Measurements from ENCODE around the gene JMJD1C.
"Not testable (repeated sequence)": the region's sequence is repeated elsewhere in the genome, so short reads cannot be mapped to it uniquely, and the experiment has no call there.

Gene JMJD1C

GRCh38 chr10:63348245-63348850 lies 117.4 kb downstream of the JMJD1C start:
- no peak for DNase-seq (ENCODE audit: low spot score)

DNA sequence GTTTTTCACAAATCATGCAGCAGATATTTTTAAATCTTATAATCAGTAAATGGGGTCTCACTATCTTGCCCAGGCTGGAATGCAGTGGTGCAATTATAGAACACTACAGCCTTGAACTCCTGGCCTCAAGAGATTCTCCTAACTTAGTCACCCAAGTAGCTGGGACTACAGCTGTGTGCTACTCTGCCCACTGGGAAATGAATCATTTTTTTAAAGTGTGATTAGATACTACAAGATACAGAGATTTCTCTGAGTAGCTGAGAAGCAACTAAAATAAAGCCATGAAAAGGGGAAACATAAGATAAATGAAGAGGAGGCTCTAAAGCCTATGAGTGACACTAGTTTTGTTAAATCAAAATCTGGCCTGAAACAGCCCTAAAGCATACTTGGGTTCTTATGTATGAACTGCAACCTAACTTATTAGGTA lies 119.7 kb downstream of the JMJD1C start:
- DNase-seq (ENCODE audit: low spot score) = peak; percentile 43

- no peak for DNase-seq (ENCODE audit: low spot score)
These were observed 121.5 kb downstream of the JMJD1C start for GRCh38 chr10:63344269-63344668.

DNA sequence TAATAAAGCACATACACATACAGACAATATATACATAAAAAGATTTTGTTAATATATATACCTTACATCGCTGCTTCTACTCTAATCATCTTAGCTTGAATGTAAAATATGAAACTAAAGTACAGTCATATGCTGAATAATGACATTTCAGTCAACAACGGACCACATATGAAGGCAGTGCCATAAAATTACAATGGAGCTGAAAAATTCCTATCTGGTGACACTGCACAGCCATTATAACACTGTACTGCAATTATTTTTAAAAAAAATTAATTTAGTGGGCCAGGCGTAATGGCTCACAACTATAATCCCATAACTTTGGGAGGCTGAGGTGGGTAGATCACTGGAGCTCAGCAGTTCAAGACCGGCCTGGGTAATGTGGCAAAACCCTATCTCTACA lies 122.3 kb downstream of the JMJD1C start:
- no peak for DNase-seq (ENCODE audit: low spot score)

- DNase-seq (ENCODE audit: low spot score) = not testable (repeated sequence)
These were observed 126.1 kb downstream of the JMJD1C start for GRCh38 chr10:63339640-63340039.

DNA sequence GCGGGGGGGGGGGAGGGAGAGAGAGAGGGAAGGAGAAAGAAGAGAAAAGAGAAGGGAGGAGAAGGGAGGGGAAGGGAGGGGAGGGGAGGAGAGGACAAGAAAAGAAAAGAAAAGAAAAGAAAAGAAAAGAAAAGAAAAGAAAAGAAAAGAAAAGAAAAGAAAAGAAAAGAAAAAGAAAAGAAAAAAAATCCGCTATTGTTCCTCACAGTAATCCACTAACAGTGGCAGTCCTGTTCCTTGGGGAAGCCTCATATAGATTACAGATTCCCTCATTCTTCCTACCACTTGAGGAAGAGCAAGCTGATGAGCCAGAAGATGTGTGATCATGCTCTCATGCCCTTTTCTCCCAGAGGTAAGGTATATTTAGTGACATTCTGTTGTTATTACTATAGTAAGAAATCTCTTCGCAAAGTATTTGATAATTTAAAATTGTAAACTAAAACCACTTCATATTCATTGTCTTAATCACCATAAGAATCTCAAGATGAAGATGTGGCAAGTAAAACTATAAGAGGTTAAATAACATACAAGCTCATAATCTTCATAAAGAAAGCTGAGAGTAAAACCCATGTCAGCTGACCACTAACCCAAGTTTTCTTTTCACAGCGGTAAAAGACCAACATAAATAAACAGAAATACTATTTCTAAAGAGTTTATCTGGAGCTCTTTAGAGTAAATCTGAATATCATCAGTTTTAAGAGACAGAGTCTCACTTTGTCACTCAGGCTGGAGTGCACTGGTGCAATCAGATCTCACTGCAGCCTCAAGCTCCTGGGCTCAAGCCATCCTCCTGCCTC lies 128.1 kb downstream of the JMJD1C start:
- no peak for DNase-seq (ENCODE audit: low spot score)

DNA sequence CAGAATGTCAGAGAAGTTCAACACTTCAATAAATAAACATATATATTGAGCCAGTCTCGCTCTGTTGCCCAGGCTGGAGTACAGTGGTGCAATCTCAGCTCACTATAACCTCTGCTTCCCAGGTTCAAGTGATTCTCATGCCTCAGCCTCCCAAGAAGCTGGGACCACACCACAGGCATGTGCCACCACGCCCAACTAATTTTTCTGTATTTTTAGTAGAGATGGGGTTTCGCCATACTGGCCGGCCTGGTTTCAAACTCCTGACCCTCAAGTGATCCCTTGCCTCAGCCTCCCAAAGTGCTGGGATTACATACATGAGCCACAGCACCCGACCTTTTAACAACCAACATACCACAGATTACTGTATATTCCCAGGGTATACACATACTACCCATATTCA lies 134.2 kb downstream of the JMJD1C start:
- DNase-seq (ENCODE audit: low spot score) = no peak

DNA sequence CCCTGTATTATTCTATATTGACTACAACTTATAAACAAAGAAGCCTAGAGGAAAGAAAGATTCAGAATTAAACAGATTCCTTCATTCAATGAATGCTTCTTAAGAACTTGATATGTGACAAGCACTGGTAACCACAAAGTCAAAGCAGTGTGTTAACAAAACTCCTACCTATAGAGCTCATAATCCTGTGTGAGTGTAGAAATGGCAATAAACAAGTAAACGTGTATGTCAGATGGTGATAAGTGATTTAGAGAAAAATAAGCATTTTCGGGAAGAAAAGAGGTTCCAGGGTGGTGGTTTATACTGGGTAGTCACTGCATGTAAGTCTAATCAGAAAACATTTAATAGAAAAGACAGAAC lies 141.3 kb downstream of the JMJD1C start:
- no peak for DNase-seq (ENCODE audit: low spot score)

- DNase-seq (ENCODE audit: low spot score) = no peak
These were observed 141.9 kb downstream of the JMJD1C start for GRCh38 chr10:63323701-63324494.

DNA sequence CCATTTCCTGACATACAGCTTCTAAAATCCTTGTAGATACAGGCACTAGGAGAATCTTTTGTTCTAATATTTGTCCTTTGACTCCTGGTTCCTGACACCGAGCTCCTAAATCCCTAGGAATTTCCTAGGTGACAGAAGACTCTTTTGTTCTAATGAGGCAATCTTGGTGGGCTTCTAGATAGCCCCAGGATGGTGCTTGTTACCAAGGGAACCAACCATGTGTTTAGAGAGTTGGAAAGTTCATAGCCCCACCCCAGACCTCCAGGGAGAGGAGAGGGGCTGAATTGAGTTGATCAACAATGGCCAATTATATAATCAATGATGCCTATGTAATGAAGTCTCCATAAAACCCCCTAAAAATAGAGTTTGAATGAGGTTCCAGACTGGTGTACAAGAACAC lies 145.1 kb downstream of the JMJD1C start:
- DNase-seq (ENCODE audit: low spot score) = no peak

GRCh38 chr10:63319231-63319630 lies 146.5 kb downstream of the JMJD1C start:
- no peak for DNase-seq (ENCODE audit: low spot score)

GRCh38 chr10:63318491-63318890 lies 147.3 kb downstream of the JMJD1C start:
- DNase-seq (ENCODE audit: low spot score) = no peak

- no peak for DNase-seq (ENCODE audit: low spot score)
These were observed 151.8 kb downstream of the JMJD1C start for GRCh38 chr10:63314020-63314419.

DNA sequence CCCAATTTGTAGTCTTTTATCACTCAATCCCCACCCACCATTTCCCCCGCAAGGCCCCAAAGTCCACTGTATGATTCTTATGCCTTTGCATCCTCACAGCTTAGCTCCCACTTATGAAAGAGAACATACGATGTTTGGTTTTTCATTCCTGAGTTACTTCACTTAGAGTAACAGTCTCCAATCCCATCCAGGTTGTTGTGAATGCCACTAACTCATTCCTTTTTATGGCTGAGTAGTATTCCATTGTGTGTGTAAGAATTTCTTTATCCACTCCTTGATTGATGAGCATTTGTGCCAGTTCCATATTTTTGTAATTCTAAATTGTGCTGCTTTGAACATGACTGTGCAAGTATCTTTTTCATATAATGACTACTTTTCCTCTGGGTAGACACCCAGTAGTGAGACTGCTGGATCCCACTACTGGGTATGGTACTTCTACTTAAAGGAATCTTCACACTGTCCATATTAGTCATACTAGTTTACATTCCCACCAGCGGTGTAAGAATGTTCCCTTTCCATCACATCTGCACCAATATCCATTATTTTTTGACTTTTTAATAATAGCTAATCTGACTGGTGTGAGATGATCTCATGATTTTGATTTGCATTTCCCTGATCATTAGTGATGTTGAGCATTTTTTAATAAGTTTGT lies 152.6 kb downstream of the JMJD1C start:
- DNase-seq (ENCODE audit: low spot score) = no peak

- no peak for DNase-seq (ENCODE audit: low spot score)
These were observed 157.1 kb downstream of the JMJD1C start for GRCh38 chr10:63308628-63309027.

- DNase-seq (ENCODE audit: low spot score) = no peak
These were observed 161.6 kb downstream of the JMJD1C start for GRCh38 chr10:63304146-63304545.

- DNase-seq (ENCODE audit: low spot score) = no peak
These were observed 165.0 kb downstream of the JMJD1C start for GRCh38 chr10:63300801-63301200.

GRCh38 chr10:63297941-63298340 lies 167.8 kb downstream of the JMJD1C start:
- no peak for DNase-seq (ENCODE audit: low spot score)

- no peak for DNase-seq (ENCODE audit: low spot score)
These were observed 171.0 kb downstream of the JMJD1C start for GRCh38 chr10:63294781-63295180.

DNA sequence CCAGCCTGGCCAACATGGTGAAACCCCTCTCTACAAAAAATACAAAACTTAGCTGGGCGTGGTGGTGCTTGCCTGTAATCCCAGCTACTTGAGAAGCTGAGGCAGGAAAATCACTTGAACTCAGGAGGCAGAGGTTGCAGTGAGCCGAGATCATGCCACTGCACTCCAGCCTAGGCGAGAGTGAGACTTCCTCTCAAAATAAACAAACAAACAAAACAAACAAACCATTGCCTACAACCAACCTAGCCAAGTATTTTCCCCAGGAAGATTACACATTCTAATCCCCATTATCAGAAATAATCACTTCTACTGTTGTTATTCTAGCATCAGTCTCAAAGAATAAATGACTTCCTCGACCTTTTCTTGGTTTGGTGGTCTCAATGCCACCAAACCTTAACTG lies 172.9 kb downstream of the JMJD1C start:
- not testable (repeated sequence) for DNase-seq (ENCODE audit: low spot score)

GRCh38 chr10:63288170-63288569 lies 177.6 kb downstream of the JMJD1C start:
- no peak for DNase-seq (ENCODE audit: low spot score)

DNA sequence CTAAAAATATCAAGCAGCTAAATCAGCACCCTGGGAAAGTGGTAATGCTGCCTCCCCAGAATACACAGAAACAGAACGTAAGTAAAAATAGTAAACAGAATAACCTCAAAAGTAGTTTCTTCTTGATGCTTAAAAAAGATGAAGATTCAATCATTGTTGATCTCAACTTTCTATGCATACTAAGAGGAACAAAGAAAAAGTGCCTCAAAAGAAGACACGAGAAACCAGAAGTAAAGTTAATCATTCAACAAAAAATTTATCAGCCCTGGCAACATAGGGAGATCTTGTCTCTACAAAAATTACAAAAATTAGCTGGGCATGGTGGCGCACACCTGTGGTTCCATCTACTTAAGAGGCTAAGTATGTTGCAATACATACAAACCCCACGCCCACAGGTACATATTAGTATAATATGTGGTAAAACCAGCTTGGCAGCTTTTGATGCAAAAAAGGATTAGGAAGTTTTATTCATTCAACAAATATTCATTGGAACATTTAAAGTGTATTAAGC lies 179.0 kb downstream of the JMJD1C start:
- no peak for DNase-seq (ENCODE audit: low spot score)
